ENCODE results near the gene PLPP3.

The PLPP3 gene

DNA sequence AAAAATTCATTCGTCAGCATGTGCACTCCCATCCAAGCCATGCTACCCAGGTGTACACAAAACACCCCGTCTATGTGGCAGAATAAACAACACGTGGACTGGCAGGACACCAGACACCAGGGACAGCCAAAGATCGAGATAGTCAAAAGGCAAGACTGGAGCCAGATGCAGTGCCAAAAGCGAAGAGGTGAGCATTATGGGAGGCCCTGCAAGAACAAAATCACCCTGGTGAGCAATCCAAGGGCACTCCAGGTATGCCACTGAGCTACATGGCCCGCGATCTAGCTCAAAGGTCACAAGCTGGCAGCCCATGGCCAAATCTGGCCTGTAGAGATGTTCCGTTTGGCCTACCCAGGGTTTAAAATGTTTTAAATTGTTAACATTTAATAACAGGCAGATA, 33.7 kb downstream of the PLPP3 start:
- no peak for DNase-seq

DNA sequence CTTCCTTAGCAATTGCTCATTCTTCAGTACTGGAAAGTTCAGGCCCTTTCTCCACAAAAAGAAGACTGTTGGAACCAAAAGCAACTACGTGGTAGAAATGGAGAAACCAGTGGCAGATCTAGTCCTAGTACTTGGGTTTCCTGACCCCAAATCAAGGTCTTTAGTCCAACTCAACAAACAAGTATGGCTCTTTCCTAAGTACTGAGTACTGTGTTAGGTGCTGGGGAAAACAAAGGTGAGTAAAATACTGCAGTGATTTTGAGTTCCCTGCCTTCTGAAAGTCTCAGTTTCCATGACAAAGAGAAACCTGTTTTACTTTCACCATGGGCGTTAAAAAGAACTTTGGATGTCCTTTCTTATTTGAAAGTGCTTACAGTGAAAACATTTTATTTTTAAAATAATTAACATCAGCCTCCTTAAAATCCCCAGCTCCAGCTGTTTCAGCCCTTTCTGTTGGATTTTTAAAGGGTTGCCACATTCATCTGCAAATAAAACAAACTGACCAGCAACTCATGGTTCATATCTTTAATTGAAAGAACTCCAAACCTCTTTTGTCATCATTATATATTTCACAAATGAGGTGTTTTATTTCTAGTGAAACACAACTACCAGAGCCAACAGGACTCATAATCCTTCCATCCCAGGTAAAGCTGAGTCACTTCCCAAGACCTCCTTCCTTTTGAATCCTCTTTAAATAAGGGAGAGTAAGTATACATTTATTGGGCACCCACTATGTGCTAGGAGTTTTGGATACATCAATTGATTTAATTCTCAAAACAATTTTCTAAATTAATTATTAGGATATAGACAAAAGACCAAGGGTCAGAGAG, 35.4 kb downstream of the PLPP3 start:
- no peak for DNase-seq

DNA sequence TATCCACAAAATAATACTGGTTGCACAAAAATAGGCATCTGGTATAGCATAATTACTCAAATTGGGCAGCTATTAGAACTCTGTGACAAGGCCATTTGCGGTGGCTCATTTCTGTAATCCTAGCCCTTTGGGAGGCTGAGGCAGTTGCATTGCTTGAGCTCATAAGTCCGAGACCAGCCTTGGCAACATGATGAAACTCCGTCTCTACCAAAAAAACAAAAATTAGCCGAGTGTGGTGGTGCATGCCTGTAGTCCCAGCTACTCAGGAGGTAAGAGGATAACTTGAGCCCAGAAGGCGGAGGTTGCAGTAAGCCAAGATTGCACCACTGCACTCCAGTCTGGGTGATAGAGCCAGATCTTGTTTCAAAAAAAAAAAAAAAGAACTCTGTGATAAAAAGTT, 36.7 kb downstream of the PLPP3 start:
- DNase-seq: no peak

DNA sequence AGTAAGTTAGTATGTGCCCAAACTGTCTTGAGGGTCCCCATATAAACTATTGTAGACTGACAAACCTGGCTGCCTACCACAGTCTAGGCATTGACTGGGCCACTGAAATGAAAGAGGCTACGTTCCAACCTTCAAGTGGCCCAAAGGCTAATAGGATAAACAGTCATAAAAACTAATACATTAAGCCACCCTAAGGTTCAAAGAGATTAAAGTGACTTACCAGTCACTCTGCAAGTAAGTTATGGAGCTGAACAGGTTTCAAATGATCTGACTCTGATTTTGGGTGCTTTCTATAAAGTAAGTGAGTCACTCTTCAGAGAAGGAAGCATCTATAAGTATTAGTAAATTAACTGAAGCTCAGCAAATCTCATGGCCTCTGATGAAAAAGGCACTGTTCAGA, 38.0 kb downstream of the PLPP3 start:
- DNase-seq: no peak

DNA sequence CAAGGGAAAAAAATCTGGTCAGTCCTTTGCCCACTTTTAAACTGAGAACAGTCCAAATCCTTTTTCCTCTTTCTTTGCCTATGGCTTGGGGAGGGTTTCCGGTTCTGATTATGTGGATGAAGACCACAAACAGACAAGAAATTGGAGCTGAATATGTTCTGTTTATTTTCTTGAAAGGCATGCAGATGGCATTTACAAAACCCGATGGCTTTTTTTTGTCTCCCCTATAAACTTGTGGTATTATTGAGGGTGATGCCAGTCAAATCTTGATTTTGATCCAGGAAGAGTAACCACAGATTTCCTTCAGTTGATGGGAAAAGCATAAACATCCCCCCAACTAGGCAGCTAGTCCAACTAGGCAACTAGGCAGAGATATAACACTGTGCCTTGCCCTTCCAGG, 38.9 kb downstream of the PLPP3 start:
- DNase-seq: no peak

DNA sequence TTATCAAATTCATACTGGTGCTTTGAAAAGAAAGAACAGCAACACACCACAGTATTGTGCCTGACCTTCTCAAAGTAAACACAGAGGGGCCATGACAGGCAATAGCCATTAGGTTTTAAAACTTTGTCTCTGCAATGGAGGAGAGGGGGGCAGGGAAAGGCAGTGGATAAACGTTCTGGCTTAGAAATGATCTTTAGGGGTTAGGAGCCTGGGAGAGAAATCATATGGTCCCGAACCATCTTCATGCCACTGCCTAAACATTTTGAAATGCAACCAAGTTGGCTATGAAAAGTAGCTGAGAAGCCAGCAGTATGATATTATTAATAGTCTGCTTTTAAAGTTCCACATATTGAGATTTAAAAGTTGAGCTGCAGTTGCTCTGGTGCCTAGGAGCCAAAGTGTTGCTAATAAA, 39.8 kb downstream of the PLPP3 start:
- DNase-seq: no peak

DNA sequence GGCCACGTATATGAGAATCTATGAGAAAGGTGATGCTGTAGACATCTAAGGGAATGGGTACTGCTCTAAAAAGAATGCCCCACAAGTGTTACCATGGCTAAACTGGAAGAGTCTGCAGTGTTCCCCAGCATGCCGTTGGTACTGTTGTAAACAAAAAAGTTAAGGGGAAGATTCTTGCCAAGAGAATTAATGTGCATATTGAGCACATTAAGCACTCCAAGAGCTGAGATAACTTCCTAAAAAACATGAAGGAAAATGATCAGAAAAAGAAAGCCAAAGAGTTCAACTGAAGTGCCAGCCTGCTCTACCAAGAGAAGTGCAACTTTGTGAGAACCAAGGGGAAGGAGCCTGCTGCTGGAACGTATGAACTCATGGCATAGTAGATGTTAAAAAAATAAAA, 40.8 kb downstream of the PLPP3 start:
- no peak for DNase-seq

DNA sequence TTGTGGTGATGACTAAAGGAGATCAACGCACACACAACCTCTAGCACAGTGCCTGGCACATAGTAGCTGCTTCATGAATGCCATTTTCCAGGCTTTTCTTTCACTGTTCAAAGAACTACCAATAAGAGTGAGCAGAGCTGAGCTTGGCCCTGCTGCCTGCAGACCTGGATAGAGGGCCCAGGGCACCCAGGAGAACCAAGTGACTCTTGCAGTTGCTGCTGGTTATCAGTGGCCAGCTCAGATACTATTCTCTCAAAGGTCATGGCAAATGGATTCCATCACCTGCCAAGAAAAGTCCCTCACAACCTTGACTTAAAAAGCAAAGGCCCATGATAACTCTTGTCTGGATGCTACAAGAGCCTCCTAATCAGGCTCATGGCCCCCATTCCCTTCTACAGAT, 41.7 kb downstream of the PLPP3 start:
- DNase-seq: no peak

DNA sequence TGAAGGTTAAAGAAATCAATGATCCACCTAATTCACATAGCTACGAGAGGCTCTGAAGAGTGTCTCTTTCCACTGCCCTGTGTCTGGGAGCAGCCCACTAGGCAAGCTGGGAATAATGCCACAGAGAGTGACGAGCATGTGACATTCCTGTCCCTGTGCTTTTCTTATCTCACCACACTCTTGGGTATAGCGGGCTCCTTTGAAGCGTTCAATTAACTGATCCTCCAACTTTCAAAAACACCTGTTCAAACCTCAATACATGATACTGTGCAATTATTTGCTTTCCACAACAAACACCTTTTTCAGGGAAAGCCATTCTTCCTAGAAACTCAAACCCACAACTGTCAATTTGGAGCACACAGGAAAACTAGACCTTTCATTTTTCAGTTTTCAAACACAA, 43.4 kb downstream of the PLPP3 start:
- no peak for DNase-seq

DNA sequence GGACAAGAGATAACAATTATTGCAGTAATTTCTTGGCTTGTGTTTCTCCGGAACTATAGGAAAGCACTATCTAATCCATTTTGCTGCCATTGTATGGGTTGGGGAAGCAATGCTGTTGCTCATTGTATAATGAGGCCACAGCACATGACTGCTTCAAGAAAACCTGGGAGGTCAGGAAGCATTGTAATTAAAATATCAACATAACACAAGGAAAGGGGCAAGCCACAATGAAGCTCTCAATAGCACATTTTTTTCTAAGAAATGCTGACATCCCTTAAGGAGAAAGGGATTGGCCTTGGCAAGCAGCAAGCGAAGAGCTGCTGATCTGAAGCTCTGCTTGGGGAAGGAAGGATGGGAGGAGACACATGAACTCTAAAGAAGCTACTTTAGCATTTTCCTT, 44.0 kb downstream of the PLPP3 start:
- no peak for DNase-seq

DNA sequence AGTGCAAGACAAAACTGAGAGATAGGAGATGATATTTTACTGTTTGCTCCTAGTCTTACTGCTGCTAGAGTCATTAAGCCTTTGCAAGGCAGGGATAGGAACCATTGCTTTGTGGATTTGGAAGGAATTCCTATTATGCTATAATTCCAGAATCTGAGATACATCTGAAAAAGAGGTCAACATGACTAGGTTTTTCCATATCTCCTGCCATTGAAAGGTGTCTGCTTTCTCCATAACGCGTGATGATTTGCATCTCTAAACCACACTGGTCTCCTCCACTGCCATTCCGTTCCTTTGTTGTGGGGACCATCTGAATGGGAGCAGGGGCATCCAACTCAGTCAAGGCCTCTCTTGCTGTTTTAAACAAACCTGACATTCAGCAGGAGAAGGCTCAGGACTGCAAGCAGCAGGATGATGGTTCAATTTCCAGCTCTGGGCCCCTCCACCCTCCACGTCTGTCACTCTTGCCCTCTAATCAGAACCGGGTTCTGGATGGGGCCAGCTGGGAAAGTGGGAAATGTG, 45.2 kb downstream of the PLPP3 start:
- DNase-seq: no peak

DNA sequence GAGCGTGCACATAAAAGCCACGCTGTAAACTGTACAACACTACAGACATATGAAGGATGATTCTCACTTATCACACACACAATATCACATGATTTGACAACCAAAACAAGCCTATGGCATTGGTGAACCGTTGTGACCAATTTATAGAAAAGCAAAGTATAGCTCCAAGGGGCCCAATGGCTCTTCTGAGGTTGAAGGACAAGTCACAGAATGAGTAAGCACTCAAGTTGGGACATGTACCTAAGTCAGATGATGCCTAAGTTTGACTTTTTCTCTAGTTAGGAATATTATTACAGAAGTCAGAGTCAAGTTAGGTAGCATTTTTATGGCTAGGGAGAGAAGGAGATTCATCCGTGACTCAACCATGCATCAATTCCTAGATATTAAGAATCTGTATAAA, 45.7 kb downstream of the PLPP3 start:
- no peak for DNase-seq

DNA sequence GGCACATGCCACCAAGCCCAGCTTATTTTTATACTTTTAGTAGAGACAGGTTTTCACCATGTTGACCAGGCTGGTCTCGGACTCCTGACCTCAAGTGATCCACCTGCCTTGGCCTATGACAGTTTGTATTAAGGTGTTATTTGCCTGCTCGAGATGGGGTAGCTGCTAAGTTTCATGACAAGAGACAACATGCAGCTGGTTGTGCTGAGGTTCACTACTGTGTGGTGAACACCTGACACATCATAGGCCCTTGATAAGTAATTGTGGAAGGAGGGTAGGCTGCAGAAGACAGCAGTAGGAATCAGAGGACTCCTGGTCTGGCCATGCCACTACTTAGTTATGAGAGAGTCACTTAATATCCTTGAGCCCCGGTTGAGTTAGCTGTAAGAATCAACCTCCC, 46.2 kb downstream of the PLPP3 start:
- no peak for DNase-seq

DNA sequence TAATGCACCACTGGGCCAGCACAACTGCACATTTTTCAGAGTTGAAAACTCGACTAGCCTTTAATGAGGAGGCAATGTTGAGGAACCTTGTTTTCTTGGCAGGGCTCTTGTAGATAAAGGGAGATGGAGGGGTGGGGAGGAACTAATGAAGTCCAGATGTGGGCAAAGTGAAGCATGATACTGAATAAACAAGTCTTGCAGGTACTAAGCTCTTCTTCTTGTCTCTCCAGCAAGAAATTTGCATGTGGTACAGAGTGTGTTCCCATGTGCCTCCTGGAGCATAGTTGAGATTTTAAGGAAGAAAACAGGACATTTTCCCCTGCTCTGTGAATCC, 47.0 kb downstream of the PLPP3 start:
- DNase-seq: no peak

DNA sequence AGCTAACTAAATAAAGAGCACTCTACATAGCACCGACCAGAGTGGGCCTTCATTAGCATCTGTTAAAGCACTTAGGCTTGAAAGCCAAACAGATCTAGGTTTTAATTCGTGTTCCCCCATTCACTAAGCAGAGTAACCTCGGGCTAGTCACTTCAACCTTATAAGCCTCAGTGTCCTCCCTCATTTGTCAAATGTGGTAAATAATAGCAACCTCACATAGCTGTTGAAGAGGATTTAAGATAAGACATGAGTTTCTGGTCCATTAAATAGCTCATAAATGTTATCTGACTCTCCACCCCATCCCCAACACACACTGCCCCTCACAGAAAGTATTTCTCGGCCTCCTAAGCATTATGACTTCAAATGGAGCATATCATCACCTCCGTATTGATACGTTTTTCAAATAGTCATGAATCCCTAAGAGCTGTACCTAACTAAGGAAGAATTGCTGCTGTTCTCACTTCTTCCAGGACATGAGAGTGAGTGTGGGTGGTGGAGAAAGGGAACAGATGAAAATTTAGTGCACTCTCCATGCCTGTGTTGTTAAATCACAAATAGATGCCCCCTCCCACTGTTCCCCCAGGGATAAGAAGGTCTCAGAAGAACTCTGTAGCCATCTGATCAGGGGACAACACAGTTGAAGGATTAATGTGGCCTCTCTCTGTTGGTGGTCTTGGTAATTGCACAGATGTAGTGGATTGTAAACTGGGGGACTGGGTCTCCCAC, 47.6 kb downstream of the PLPP3 start:
- DNase-seq: no peak

DNA sequence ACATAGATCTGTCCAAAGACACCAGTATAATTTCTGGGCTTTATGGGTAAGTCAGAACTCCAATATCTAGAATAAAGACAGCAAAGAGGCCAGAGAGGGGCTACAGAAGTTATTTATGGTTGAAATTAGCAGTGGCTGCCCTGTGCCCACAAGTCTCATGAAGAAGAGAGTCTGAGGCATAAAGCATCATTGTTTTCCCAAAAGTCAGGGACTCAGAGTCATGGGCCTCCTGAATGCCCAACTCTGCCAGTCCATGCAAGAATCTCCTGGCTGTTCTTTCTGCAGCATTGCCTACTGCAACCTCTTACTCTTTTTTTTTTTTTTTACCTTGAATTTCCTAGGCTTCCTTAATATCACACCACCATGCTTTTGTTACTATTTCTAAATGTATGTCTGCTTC, 49.6 kb downstream of the PLPP3 start:
- DNase-seq: no peak

DNA sequence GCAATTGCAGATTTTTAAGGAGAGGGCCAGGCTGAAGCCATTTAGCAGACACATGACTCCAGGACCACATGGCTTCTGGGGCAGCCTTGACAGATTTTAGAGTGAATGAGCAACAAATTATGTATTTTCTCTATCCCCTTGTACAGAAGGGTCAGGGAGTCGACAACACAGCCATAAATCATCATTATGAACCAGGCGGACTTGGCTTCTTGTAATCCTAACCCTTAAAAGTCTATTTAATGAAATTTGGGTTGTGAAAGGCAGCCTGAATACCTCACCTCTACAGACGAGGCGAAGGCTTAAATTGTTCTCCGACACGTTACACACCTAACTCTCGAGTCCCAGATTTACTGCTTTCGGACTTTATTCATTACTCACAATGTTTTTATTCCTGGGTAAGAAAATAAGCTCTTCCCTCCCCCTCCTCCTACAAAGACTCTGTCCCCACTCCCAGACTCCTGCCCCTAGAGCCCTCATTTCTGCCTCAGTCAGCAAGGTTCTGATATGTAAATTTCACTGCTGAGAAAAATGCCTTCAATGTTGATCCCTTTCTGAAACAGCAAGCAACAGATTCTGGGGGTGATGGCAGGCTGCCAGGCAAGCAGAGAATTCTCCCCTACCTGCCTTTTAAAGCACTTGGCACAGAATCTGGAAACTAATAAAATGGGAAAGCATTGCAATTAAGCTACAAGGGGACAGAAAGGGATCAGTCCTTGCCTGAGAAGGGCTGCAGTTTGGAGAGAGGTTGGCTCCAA, 51.6 kb downstream of the PLPP3 start:
- DNase-seq: no peak

DNA sequence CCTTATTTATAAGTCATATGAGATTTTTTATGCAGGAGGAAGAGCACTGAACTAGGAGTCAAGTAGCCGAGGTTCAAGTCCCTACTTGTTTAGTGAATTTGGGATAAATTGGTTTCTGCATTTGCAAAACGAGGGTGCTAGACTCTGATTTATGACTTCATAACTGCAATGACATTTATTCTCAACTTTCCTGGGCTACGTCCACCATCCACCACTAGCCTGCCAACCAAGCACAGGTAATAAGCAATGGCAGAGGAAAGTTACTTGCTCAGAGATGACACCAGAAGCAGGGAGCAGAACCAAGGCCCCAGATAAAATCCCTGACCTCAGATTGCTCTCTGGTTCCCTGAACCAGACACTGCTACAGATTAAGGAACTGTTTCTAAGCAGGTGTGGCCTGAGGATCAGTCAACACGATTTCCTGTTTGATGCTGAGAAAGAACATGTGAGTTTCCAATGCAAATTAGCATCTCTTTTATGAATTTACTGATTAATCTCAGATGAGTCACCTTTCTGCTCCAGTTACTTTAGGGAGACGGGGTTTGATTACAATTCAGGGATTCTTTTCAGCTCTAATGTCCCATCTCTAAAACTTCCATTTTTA, 52.7 kb downstream of the PLPP3 start:
- no peak for DNase-seq

DNA sequence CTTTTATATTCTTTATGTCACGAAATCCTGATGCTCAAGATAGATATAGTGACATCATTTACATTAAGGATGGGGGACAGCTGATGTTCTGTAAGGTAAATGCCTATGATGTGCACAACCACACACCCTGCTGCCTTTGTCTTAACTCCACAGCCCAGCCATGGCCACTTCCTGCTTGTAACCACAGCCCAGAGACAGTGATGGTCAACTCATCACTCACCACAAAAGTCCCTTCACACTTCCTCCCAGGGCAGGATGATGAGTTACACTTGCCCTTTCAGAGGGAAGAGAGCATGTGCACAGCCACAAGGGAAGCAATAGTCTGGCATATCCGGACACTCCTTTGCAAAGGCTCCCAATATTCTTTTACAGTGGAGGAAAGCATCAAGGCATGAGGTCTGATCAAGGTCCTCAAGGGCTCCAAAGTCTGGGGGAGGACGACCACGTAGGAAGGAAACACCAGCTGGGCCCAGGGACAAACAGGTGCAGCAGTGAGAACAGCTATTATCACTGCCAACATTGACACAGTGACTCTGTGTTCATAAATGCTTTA, 53.8 kb downstream of the PLPP3 start:
- no peak for DNase-seq

DNA sequence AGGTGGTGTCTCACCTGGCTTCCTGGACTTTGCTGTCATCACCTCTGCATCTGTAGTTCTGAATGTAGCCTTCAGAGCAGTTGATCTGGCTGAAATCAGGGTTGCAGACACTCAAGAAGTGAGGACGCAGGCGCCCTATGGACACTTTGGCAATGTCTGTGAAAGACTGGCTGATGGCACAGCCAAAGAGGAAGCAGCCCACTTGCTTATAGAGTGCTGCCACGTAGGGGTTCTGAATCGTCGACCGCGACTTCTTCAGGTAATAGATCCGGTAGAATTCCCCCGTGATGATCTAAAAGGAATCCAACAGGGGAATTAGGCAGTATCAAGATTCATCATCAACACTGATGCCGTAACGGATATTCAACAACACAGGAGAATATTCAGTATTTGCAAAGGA, 55.1 kb downstream of the PLPP3 start:
- no peak for DNase-seq

DNA sequence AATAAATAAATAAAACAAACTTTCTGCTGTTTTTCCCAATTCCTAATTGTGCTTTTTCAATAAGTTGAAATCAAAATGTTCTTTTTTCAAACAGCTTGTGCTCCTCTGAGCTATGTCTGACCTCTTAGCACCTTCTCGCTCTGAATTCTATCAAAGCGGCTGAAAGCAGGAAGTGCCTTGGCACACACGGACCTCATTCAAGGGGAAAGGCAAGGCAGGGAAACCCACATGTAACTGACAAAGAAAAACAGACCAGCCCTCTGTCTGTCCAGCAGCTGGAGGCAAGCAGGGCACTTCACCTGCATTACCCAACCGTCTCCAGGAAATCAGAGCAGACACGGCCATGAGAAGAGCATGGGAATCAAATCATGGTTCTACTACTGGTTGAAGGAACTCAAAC, 56.7 kb downstream of the PLPP3 start:
- no peak for DNase-seq

DNA sequence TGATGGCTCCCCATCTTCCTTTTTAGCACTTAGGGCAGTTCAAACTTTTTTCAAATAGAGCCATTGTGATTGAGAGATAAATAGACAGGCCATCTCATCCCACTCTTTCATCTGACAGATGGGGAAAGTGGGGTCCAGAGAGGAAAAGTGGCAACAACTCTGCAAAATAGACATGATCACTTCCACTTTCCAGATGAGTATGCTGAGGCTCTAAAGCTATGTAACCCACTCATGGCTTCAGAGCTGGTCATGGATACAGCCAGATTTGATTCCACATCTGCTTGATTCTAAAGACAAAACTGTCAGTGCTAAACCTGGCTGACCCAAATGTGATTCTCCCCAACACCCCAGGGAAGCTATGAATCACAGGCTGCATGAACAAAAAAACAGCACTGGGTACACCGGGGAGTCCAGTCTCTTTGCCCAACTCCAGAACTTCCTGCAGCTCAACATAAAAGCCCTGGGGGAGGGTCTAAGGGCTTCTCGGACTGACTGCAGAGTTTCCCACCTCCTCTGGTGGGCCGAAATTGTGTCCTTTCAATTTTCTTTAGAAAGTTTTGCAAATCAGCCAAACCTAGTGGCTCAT, 59.3 kb downstream of the PLPP3 start:
- DNase-seq: no peak
